Gastroesophageal sphincter (tissue), 4 donors: Measurements from ENCODE around the gene IZUMO3. TPM values are rescaled to one million over a fixed set of nuclear protein-coding genes. Genes with fewer than 3 reads are reported as not detected.

Source experiments
- ATAC-seq: fragments of 150-250 bp; one replicate; pipeline ENCODE4 v1.9.1; 2016; ENCODE audit warnings: mild to moderate bottlenecking, moderate library complexity
- H3K27ac ChIP-seq, 4 donors: fragments of 200-600 bp; sonication (generic) in 3 of 4; 1 replicate in 3 of 4; 2 replicates in 1 of 4; pipeline ENCODE4 v1.5.1; 2016 to 2019
- H3K27me3 ChIP-seq: fragments of 200-600 bp; sonication (generic); one replicate; pipeline ENCODE4 v1.5.1; 2019
- H3K36me3 ChIP-seq, 2 donors: fragments of 200-600 bp; sonication (generic); one replicate each; pipeline ENCODE4 v1.5.1; 2019; ENCODE audit warnings: control low read depth in 1 of 2
- H3K4me1 ChIP-seq, 3 donors: fragments of 200-600 bp; sonication (generic); 1 replicate in 2 of 3; 2 replicates in 1 of 3; pipeline ENCODE4 v1.5.1; 2016 to 2019; ENCODE audit warnings: control low read depth in 2 of 3
- H3K4me3 ChIP-seq, 2 donors: fragments of 200-600 bp; sonication (generic); one replicate each; pipeline ENCODE4 v1.5.1; 2019; ENCODE audit warnings: mild to moderate bottlenecking in 1 of 2, moderate library complexity in 1 of 2
- H3K9me3 ChIP-seq, 3 donors: fragments of 200-600 bp; sonication (generic); one replicate each; pipeline ENCODE4 v1.5.1; 2017 to 2019; ENCODE audit warnings: control low read depth in 2 of 3
- CTCF ChIP-seq, 4 experiments: fragments of 200-600 bp in 2 of 4; fragments of 450-650 bp in 2 of 4; sonication (generic) in 1 of 4; IDR thresholded peaks; one replicate each; pipeline ENCODE4 v1.5.1; 2017 to 2019; ENCODE audit warnings: antibody characterized with exemption in 4 of 4, mild to moderate bottlenecking in 2 of 4, moderate library complexity in 2 of 4
- EP300 ChIP-seq: sonication (generic); formaldehyde crosslinking; IDR thresholded peaks from one replicate; pipeline ENCODE4 v1.6.1; 2017; ENCODE audit warnings: antibody characterized with exemption, mild to moderate bottlenecking
- POLR2A ChIP-seq, 2 donors: fragments of 450-650 bp; IDR thresholded peaks; one replicate each; pipeline ENCODE4 v1.6.1; 2017; ENCODE audit warnings: antibody characterized with exemption in 2 of 2, mild to moderate bottlenecking in 2 of 2, moderate library complexity in 1 of 2
- POLR2AphosphoS5 ChIP-seq: sonication (generic); formaldehyde crosslinking; IDR thresholded peaks from one replicate; pipeline ENCODE4 v1.6.1; 2017; ENCODE audit warnings: antibody characterized with exemption
- WGBS, 2 donors: methylation state at CpG; one replicate each; pipeline ENCODE4 v1.1.5; 2018; ENCODE audit warnings: low coverage in 1 of 2; 5-methylcytosine and 5-hydroxymethylcytosine counted together
- total RNA-seq, 4 donors: library from RNA; depleted of rRNA; stranded (reverse); fragments of >200 nt; gene quantifications; one replicate each; pipeline ENCODE4 v1.1.0, GENCODE V29; 2016

Gene IZUMO3
- total RNA-seq, 4 donors from 2014 or later = not detected

GRCh38 chr9:24552526-24553182 lies 7.0 kb upstream of the IZUMO3 start:
- no peak for ATAC-seq
- no peak overlapping the region for H3K4me3 ChIP-seq
- H3K36me3 ChIP-seq = no peaks in the 10 kb centered on the region
- TF ChIP-seq POLR2A (IDR thresholded peaks at IDR 0.05) = no peak
- TF ChIP-seq CTCF (IDR thresholded peaks at IDR 0.05) = no peak
- H3K4me1 ChIP-seq = no peaks in the 10 kb centered on the region
- H3K27ac ChIP-seq = no peak overlapping the region
- 61 to 73% methylated on average over 9 of the region's 9 CpGs for WGBS, 2 donors
- H3K9me3 ChIP-seq = no peaks in the 10 kb centered on the region
- no peaks in the 10 kb centered on the region for H3K27me3 ChIP-seq

- TF ChIP-seq EP300 (no peak), POLR2AphosphoS5 (no peak), CTCF (IDR thresholded peaks at IDR 0.05) (no peak), POLR2A (IDR thresholded peaks at IDR 0.05) (no peak)
- 51 to 75% methylated on average over 4 to 5 of the region's 7 CpGs for WGBS, 2 donors
- Histone ChIP-seq H3K27me3 (no peaks in the 10 kb centered on the region), H3K27ac (no peak overlapping the region), H3K4me1 (no peaks in the 10 kb centered on the region), H3K9me3 (no peaks in the 10 kb centered on the region), H3K4me3 (no peak overlapping the region), H3K36me3 (no peaks in the 10 kb centered on the region)
- ATAC-seq = no peak
Measured at GRCh38 chr9:24545285-24545684, 412 bp downstream of the IZUMO3 start.

GRCh38 chr9:24518545-24518944 lies 27.2 kb downstream of the IZUMO3 start:
- WGBS, 2 donors = 83 to 89% methylated on average over 1 to 2 of the region's 2 CpGs
- Histone ChIP-seq H3K27ac (no peak overlapping the region), H3K9me3 (no peaks in the 10 kb centered on the region), H3K36me3 (no peaks in the 10 kb centered on the region), H3K4me3 (no peak overlapping the region), H3K4me1 (no peaks in the 10 kb centered on the region), H3K27me3 (no peaks in the 10 kb centered on the region)
- TF ChIP-seq POLR2AphosphoS5 (no peak), POLR2A (IDR thresholded peaks at IDR 0.05) (no peak), EP300 (no peak), CTCF (IDR thresholded peaks at IDR 0.05) (no peak)
- no peak for ATAC-seq

- H3K4me3 ChIP-seq = no peak overlapping the region
- no peaks in the 10 kb centered on the region for H3K4me1 ChIP-seq
- 80 to 84% methylated on average over 3 of the region's 3 CpGs for WGBS, 2 donors
- ATAC-seq = no peak
- H3K36me3 ChIP-seq = no peaks in the 10 kb centered on the region
- H3K27ac ChIP-seq = no peak overlapping the region
- no peak for TF ChIP-seq POLR2AphosphoS5
- TF ChIP-seq EP300 = no peak
- TF ChIP-seq CTCF (IDR thresholded peaks at IDR 0.05) = no peak
- TF ChIP-seq POLR2A (IDR thresholded peaks at IDR 0.05) = no peak
- H3K9me3 ChIP-seq = no peaks in the 10 kb centered on the region
- no peaks in the 10 kb centered on the region for H3K27me3 ChIP-seq
Measured at GRCh38 chr9:24516463-24516862, 29.2 kb downstream of the IZUMO3 start.

GRCh38 chr9:24509850-24510249 lies 35.8 kb downstream of the IZUMO3 start:
- WGBS, 2 donors = 100% methylated on average over 1 of the region's 3 CpGs; no CpG with 5 or more reads in 1 of the 2 donors
- Histone ChIP-seq H3K27me3 (no peaks in the 10 kb centered on the region), H3K36me3 (no peaks in the 10 kb centered on the region), H3K4me3 (no peak overlapping the region), H3K9me3 (no peaks in the 10 kb centered on the region), H3K27ac (no peak overlapping the region), H3K4me1 (no peaks in the 10 kb centered on the region)
- no peak for TF ChIP-seq POLR2A (IDR thresholded peaks at IDR 0.05)
- no peak for ATAC-seq
